ENCODE data around the gene ELMOD1.
"Not testable (repeated sequence)": the region's sequence is repeated elsewhere in the genome, so short reads cannot be mapped to it uniquely, and the experiment has no call there.

The ELMOD1 gene

GRCh38 chr11:107590460-107591377, at the start of gene ELMOD1:
ELMOD1 (plus strand) TSS chr11:107591147; CDS start chr11:107618190, 27,043 bp downstream.
- DNase-seq (ENCODE audit: low read depth): no peak

- no peak for DNase-seq (ENCODE audit: low read depth)
Observed at GRCh38 chr11:107545101-107545514, 45.8 kb upstream of the ELMOD1 start.

GRCh38 chr11:107547961-107548360, 43.0 kb upstream of the ELMOD1 start:
- DNase-seq (ENCODE audit: low read depth): no peak

GRCh38 chr11:107549253-107549953, 41.5 kb upstream of the ELMOD1 start:
- DNase-seq (ENCODE audit: low read depth): no peak

GRCh38 chr11:107549954-107550285, 41.0 kb upstream of the ELMOD1 start:
- DNase-seq (ENCODE audit: low read depth): no peak

GRCh38 chr11:107550304-107550703, 40.6 kb upstream of the ELMOD1 start:
- no peak for DNase-seq (ENCODE audit: low read depth)

GRCh38 chr11:107561688-107562087, 29.3 kb upstream of the ELMOD1 start:
- no peak for DNase-seq (ENCODE audit: low read depth)

- DNase-seq (ENCODE audit: low read depth): no peak
Observed at GRCh38 chr11:107562647-107563208, 28.2 kb upstream of the ELMOD1 start.

- DNase-seq (ENCODE audit: low read depth): no peak
Observed at GRCh38 chr11:107563702-107564101, 27.2 kb upstream of the ELMOD1 start.

- no peak for DNase-seq (ENCODE audit: low read depth)
Observed at GRCh38 chr11:107564877-107565218, 26.1 kb upstream of the ELMOD1 start.

GRCh38 chr11:107565219-107565937, 25.6 kb upstream of the ELMOD1 start, which contains the start of gene ALKBH8:
ALKBH8 (minus strand) TSS chr11:107565735; CDS start chr11:107560893, 4,842 bp downstream.
- peak; percentile 41 for DNase-seq (ENCODE audit: low read depth)

GRCh38 chr11:107565955-107566501, 24.9 kb upstream of the ELMOD1 start:
- not testable (repeated sequence) for DNase-seq (ENCODE audit: low read depth)

GRCh38 chr11:107566569-107566968, 24.4 kb upstream of the ELMOD1 start:
- no peak for DNase-seq (ENCODE audit: low read depth)

- no peak for DNase-seq (ENCODE audit: low read depth)
Observed at GRCh38 chr11:107567739-107568335, 23.1 kb upstream of the ELMOD1 start.

- DNase-seq (ENCODE audit: low read depth): no peak
Observed at GRCh38 chr11:107570015-107570414, 20.9 kb upstream of the ELMOD1 start.

- DNase-seq (ENCODE audit: low read depth): no peak
Observed at GRCh38 chr11:107573438-107573837, 17.5 kb upstream of the ELMOD1 start.

- not testable (repeated sequence) for DNase-seq (ENCODE audit: low read depth)
Observed at GRCh38 chr11:107576497-107577345, 14.2 kb upstream of the ELMOD1 start.

- DNase-seq (ENCODE audit: low read depth): no peak
Observed at GRCh38 chr11:107577346-107577711, 13.6 kb upstream of the ELMOD1 start.

GRCh38 chr11:107579169-107579568, 11.8 kb upstream of the ELMOD1 start:
- not testable (repeated sequence) for DNase-seq (ENCODE audit: low read depth)

- no peak for DNase-seq (ENCODE audit: low read depth)
Observed at GRCh38 chr11:107581147-107581546, 9.8 kb upstream of the ELMOD1 start.

Measured in stimulated activated CD8-positive, alpha-beta memory T cell treated with anti-CD3 and anti-CD28 coated beads, Interleukin-7, amount 100 ng/mL, for 24 hours (primary cell).